ENCODE measurements around the gene APOBEC3C. TPM values are rescaled to one million over a fixed set of nuclear protein-coding genes. Genes with fewer than 3 reads are reported as not detected.

Gene APOBEC3C
- total RNA-seq, 3 donors from 2014 or later (not counting 1 experiment from before 2014, with no cell fraction given): 144 to 168 (median 155) TPM

DNA sequence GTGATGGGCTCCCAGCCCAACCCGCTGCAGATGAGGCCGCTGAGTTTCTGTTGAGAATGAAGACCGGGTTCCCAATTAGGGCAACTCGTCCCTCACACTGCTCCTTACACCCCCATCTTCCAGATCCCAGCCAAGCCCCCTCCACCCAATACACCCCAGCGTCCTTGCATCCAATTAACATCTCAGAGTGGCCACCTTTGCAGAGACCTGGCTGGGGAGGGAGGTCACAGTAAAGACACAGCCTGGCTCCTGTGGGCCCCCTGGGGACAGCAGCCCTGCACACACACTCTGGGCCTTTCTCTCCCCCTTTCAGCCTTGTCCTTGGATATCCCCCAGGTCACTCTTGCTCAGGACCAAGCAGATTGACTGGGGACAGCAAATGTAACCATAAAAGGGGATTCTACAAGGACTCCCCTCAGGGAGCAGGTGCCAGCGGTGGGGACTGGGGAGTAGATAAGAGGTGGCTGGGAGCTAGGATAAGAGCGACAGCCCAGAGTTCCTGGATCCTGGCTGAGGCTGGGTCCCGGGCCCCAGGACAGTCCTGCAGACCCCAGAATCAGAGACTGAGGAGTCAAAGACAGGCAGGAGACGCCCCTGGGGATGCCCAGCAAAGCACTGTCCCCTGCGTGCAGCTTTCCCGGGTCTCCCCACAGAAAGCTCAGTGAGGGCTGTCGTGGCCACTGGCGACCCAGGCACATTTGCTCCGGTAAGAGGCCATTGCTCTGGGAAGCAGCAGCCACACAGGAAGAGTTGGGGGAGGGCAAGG, 48.3 kb upstream of the APOBEC3C start:
- no peak overlapping the region for H3K27ac ChIP-seq (ENCODE audit: low read length)

DNA sequence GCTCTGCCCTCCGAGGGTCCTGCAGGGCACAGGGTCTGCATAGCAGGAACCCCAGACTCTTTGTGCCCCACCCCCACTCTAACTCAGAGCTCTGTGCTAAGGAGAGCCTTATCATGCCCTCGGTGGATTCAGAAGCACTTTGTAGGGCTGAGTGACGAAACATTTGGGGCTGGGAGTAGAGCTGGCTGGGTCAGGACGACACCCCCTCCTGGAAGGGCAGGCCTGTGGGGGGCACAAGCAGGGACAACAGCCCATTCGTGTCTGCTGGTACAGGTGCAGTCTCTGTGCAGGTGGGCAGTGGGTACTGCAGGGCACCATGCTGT, 47.7 kb upstream of the APOBEC3C start:
- H3K36me3 ChIP-seq (ENCODE audit: control insufficient read depth, insufficient read depth, low read length): no peaks in the 10 kb centered on the region
- H3K27ac ChIP-seq (ENCODE audit: low read length): no peak overlapping the region
- H3K4me1 Mint-ChIP-seq: peaks cover 0 to 6% of the 10 kb centered on the region in 2 donors
- H3K4me3 Mint-ChIP-seq: no peak overlapping the region
- H3K9me3 ChIP-seq (ENCODE audit: control insufficient read depth, insufficient read depth, low read length): no peaks in the 10 kb centered on the region
- H3K27ac Mint-ChIP-seq: no peak overlapping the region
- DNase-seq: no peak
- H3K36me3 Mint-ChIP-seq: no peaks in the 10 kb centered on the region
- H3K4me3 ChIP-seq (ENCODE audit: low read length): no peak overlapping the region
- ATAC-seq: no peak
- H3K9me3 Mint-ChIP-seq: no peaks in the 10 kb centered on the region
- H3K4me1 ChIP-seq (ENCODE audit: control insufficient read depth, insufficient read depth, low read length): peaks cover 26% of the 10 kb centered on the region
- no peaks in the 10 kb centered on the region for H3K27me3 ChIP-seq (ENCODE audit: control insufficient read depth, insufficient read depth, low read length)
- TF ChIP-seq, protein P1, sequence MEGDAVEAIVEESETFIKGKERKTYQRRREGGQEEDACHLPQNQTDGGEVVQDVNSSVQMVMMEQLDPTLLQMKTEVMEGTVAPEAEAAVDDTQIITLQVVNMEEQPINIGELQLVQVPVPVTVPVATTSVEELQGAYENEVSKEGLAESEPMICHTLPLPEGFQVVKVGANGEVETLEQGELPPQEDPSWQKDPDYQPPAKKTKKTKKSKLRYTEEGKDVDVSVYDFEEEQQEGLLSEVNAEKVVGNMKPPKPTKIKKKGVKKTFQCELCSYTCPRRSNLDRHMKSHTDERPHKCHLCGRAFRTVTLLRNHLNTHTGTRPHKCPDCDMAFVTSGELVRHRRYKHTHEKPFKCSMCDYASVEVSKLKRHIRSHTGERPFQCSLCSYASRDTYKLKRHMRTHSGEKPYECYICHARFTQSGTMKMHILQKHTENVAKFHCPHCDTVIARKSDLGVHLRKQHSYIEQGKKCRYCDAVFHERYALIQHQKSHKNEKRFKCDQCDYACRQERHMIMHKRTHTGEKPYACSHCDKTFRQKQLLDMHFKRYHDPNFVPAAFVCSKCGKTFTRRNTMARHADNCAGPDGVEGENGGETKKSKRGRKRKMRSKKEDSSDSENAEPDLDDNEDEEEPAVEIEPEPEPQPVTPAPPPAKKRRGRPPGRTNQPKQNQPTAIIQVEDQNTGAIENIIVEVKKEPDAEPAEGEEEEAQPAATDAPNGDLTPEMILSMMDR (IDR thresholded peaks at IDR 0.05): no peak
- WGBS (ENCODE audit: insufficient coverage): 78% methylated on average over 5 of the region's 5 CpGs
- intact Hi-C loops (cut with micrococcal nuclease): no loop called here
- peaks cover 0 to 4% of the 10 kb centered on the region in 2 donors for H3K27me3 Mint-ChIP-seq (ENCODE audit: low read depth in 2 of 2)

More for the DNA sequence above, 48.3 kb upstream of the APOBEC3C start:
- no peak overlapping the region for H3K4me3 Mint-ChIP-seq
- peaks cover 26% of the 10 kb centered on the region for H3K4me1 ChIP-seq (ENCODE audit: control insufficient read depth, insufficient read depth, low read length)
- ATAC-seq (no peak), DNase-seq (no peak)
- 87% methylated on average over 14 of the region's 14 CpGs for WGBS (ENCODE audit: insufficient coverage)
- peaks cover 0 to 6% of the 10 kb centered on the region in 2 donors for H3K4me1 Mint-ChIP-seq
- no peaks in the 10 kb centered on the region for H3K27me3 ChIP-seq (ENCODE audit: control insufficient read depth, insufficient read depth, low read length)
- H3K27ac Mint-ChIP-seq: no peak overlapping the region
- TF ChIP-seq, protein P1 (IDR thresholded peaks at IDR 0.05): no peak
- peaks cover 0 to 4% of the 10 kb centered on the region in 2 donors for H3K27me3 Mint-ChIP-seq (ENCODE audit: low read depth in 2 of 2)
- H3K4me3 ChIP-seq (ENCODE audit: low read length): no peak overlapping the region
- no peaks in the 10 kb centered on the region for H3K36me3 Mint-ChIP-seq
- no peaks in the 10 kb centered on the region for H3K9me3 Mint-ChIP-seq
- intact Hi-C loops (cut with micrococcal nuclease): no loop called here
- H3K9me3 ChIP-seq (ENCODE audit: control insufficient read depth, insufficient read depth, low read length): no peaks in the 10 kb centered on the region
- no peaks in the 10 kb centered on the region for H3K36me3 ChIP-seq (ENCODE audit: control insufficient read depth, insufficient read depth, low read length)

DNA sequence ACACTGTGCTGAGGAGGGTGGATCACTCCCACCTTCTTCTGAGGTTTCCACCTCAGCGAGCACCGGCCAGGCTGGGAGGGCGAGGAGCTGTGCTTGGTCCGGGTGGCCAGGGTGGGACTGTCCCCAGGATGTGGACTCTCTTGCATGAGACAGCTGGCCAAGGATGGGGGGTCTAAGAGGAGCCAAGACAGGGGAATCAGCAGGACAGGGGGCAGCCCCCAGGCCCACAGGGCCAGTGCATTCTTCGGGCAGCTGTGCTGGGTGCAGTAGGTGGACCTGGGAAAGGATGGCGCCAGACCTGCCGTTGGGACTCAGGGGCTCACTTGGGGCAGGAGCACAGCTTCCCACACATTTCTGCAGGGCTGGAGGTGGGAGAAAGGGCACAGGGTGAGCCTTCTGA, 47.1 kb upstream of the APOBEC3C start:
- ATAC-seq (no peak), DNase-seq (no peak)
- Histone ChIP-seq H3K4me3 (ENCODE audit: low read length) (no peak overlapping the region), H3K27ac (ENCODE audit: low read length) (peak overlapping the region; percentile 34), H3K36me3 (ENCODE audit: control insufficient read depth, insufficient read depth, low read length) (no peaks in the 10 kb centered on the region), H3K27me3 (ENCODE audit: control insufficient read depth, insufficient read depth, low read length) (no peaks in the 10 kb centered on the region), H3K9me3 (ENCODE audit: control insufficient read depth, insufficient read depth, low read length) (no peaks in the 10 kb centered on the region), H3K4me1 (ENCODE audit: control insufficient read depth, insufficient read depth, low read length) (peaks cover 26% of the 10 kb centered on the region)
- 89% methylated on average over 7 of the region's 7 CpGs for WGBS (ENCODE audit: insufficient coverage)
- Mint-ChIP-seq H3K4me3 (no peak overlapping the region), H3K27ac (no peak overlapping the region), H3K4me1 (peaks cover 0 to 6% of the 10 kb centered on the region in 2 donors), H3K27me3 (ENCODE audit: low read depth in 2 of 2) (peaks cover 0 to 9% of the 10 kb centered on the region in 2 donors), H3K9me3 (no peaks in the 10 kb centered on the region), H3K36me3 (no peaks in the 10 kb centered on the region)
- intact Hi-C loops (cut with micrococcal nuclease): no loop called here
- TF ChIP-seq, protein P1 (IDR thresholded peaks at IDR 0.05): no peak

Measured in natural killer cell (primary cell).